ENCODE results near the gene KRT32. TPM values are rescaled to one million over a fixed set of nuclear protein-coding genes. Genes with fewer than 3 reads are reported as not detected.

Gene KRT32
- total RNA-seq, 2 donors from 2014 or later, result not detected

GRCh38 chr17:41420134-41420533 lies 47.1 kb downstream of the KRT32 start:
- no peak overlapping the region for H3K27ac ChIP-seq
- DNase-seq (ENCODE audit: low spot score), result no peak
- H3K4me3 ChIP-seq, result no peak overlapping the region
- no peaks in the 10 kb centered on the region for H3K36me3 ChIP-seq
- H3K27me3 ChIP-seq, result no peaks in the 10 kb centered on the region
- H3K4me1 ChIP-seq, result peaks cover 0 to 9% of the 10 kb centered on the region in 2 donors
- no peaks in the 10 kb centered on the region for H3K9me3 ChIP-seq
- TF ChIP-seq CTCF (IDR thresholded peaks at IDR 0.05), result no peak

GRCh38 chr17:41419716-41420115 lies 47.5 kb downstream of the KRT32 start:
- H3K36me3 ChIP-seq, result no peaks in the 10 kb centered on the region
- H3K4me1 ChIP-seq, result peaks cover 0 to 9% of the 10 kb centered on the region in 2 donors
- H3K27ac ChIP-seq, result no peak overlapping the region
- DNase-seq (ENCODE audit: low spot score), result no peak
- no peaks in the 10 kb centered on the region for H3K9me3 ChIP-seq
- TF ChIP-seq CTCF (IDR thresholded peaks at IDR 0.05), result no peak
- H3K4me3 ChIP-seq, result no peak overlapping the region
- no peaks in the 10 kb centered on the region for H3K27me3 ChIP-seq

- Histone ChIP-seq H3K9me3 (no peaks in the 10 kb centered on the region), H3K27ac (no peak overlapping the region), H3K4me1 (peaks cover 0 to 9% of the 10 kb centered on the region in 2 donors), H3K4me3 (no peak overlapping the region), H3K36me3 (no peaks in the 10 kb centered on the region), H3K27me3 (no peaks in the 10 kb centered on the region)
- no peak for TF ChIP-seq CTCF (IDR thresholded peaks at IDR 0.05)
- DNase-seq (ENCODE audit: low spot score), result no peak
Observed at GRCh38 chr17:41418116-41418860, 48.9 kb downstream of the KRT32 start.

GRCh38 chr17:41417576-41418015 lies 49.6 kb downstream of the KRT32 start:
- Histone ChIP-seq H3K27me3 (no peaks in the 10 kb centered on the region), H3K4me3 (no peak overlapping the region), H3K36me3 (no peaks in the 10 kb centered on the region), H3K9me3 (no peaks in the 10 kb centered on the region), H3K4me1 (peaks cover 0 to 9% of the 10 kb centered on the region in 2 donors), H3K27ac (no peak overlapping the region)
- DNase-seq (ENCODE audit: low spot score), result no peak
- TF ChIP-seq CTCF (IDR thresholded peaks at IDR 0.05), result no peak

- Histone ChIP-seq H3K27me3 (no peaks in the 10 kb centered on the region), H3K36me3 (no peaks in the 10 kb centered on the region), H3K4me3 (no peak overlapping the region), H3K9me3 (no peaks in the 10 kb centered on the region), H3K4me1 (peaks cover 0 to 9% of the 10 kb centered on the region in 2 donors), H3K27ac (no peak overlapping the region)
- no peak for TF ChIP-seq CTCF (IDR thresholded peaks at IDR 0.05)
- DNase-seq (ENCODE audit: low spot score), result no peak
Observed at GRCh38 chr17:41417127-41417526, 50.1 kb downstream of the KRT32 start.

- TF ChIP-seq CTCF (IDR thresholded peaks at IDR 0.05), result no peak
- H3K27ac ChIP-seq, result no peak overlapping the region
Observed at GRCh38 chr17:41416479-41416878, 50.7 kb downstream of the KRT32 start.

More at GRCh38 chr17:41416479-41416878, 50.7 kb downstream of the KRT32 start:
- peaks cover 0 to 9% of the 10 kb centered on the region in 2 donors for H3K4me1 ChIP-seq
- no peak for DNase-seq (ENCODE audit: low spot score)
- H3K4me3 ChIP-seq, result no peak overlapping the region
- no peaks in the 10 kb centered on the region for H3K9me3 ChIP-seq
- no peaks in the 10 kb centered on the region for H3K27me3 ChIP-seq
- no peaks in the 10 kb centered on the region for H3K36me3 ChIP-seq
